ENCODE results near the gene BCOR. TPM values are rescaled to one million over a fixed set of nuclear protein-coding genes. Genes with fewer than 3 reads are reported as not detected.

Gene BCOR
- total and polyA plus RNA-seq, 2 of the 8 experiments (the other 6 are each of a cell fraction or from before 2014, with no cell fraction given), result 25.0 to 50.8 TPM

GRCh38 chrX:40062525-40063155 lies 35.1 kb downstream of the BCOR start (continued):
- no peak for TF ChIP-seq JUN (IDR thresholded peaks at IDR 0.05; ENCODE audit: low read depth, low read length)
- TF ChIP-seq, protein P1, sequence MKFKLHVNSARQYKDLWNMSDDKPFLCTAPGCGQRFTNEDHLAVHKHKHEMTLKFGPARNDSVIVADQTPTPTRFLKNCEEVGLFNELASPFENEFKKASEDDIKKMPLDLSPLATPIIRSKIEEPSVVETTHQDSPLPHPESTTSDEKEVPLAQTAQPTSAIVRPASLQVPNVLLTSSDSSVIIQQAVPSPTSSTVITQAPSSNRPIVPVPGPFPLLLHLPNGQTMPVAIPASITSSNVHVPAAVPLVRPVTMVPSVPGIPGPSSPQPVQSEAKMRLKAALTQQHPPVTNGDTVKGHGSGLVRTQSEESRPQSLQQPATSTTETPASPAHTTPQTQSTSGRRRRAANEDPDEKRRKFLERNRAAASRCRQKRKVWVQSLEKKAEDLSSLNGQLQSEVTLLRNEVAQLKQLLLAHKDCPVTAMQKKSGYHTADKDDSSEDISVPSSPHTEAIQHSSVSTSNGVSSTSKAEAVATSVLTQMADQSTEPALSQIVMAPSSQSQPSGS (IDR thresholded peaks at IDR 0.05; ENCODE audit: low read length), result no peak
- no peak for TF ChIP-seq CBX8 (IDR thresholded peaks at IDR 0.05; ENCODE audit: borderline replicate concordance, low read depth, low read length)
- TF ChIP-seq TAF1 (IDR thresholded peaks at IDR 0.05; ENCODE audit: low read depth, low read length), result no peak
- TF ChIP-seq GABPA (IDR thresholded peaks at IDR 0.05; ENCODE audit: borderline replicate concordance, insufficient read depth, low read length), result no peak
- no peak for TF ChIP-seq EGR1 (IDR thresholded peaks at IDR 0.05; ENCODE audit: borderline replicate concordance, low read depth, low read length)

Data from H1 (cell line).